Adrenal gland (tissue), 12 donors: Measurements from ENCODE around the gene POLR2A. TPM values are rescaled to one million over a fixed set of nuclear protein-coding genes. Genes with fewer than 3 reads are reported as not detected.

Experiments used
- DNase-seq, 7 donors: peaks; one replicate each; pipeline ENCODE4 v3.0.0-alpha.2; 2019 to 2020
- H3K27ac ChIP-seq, 5 donors: fragments of 200-600 bp; sonication (generic) in 4 of 5; 1 replicate in 3 of 5; 2 replicates in 2 of 5; pipeline versions ENCODE4 v1.5.1 to v1.8.0; 2016 to 2020; ENCODE audit warnings: mild to moderate bottlenecking in 1 of 5
- H3K27me3 ChIP-seq: fragments of 200-600 bp; 2 replicates; pipeline ENCODE4 v1.8.0; 2021
- H3K36me3 ChIP-seq, 2 donors: fragments of 200-600 bp; replicated peaks in 1 of 2; 1 replicate in 1 of 2; 2 replicates in 1 of 2; pipeline versions ENCODE4 v1.5.1 to v1.8.0; 2018 to 2022
- H3K4me1 ChIP-seq, 2 donors: fragments of 200-600 bp; replicated peaks in 1 of 2; 1 replicate in 1 of 2; 2 replicates in 1 of 2; pipeline versions ENCODE4 v1.5.1 to v1.8.0; 2018 to 2021
- H3K4me3 ChIP-seq, 4 donors: fragments of 200-600 bp; sonication (generic) in 3 of 4; one replicate each; pipeline ENCODE4 v1.5.1; 2016 to 2018
- H3K9me3 ChIP-seq, 3 donors: fragments of 200-600 bp; sonication (generic) in 1 of 3; replicated peaks in 1 of 3; 1 replicate in 2 of 3; 2 replicates in 1 of 3; pipeline versions ENCODE4 v1.5.1 to v1.8.0; 2016 to 2021
- CTCF ChIP-seq, 6 experiments: fragments of 450-650 bp in 4 of 6; fragments of 200-600 bp in 2 of 6; sonication (generic) in 1 of 6; IDR thresholded peaks; 1 replicate in 5 of 6; 2 replicates in 1 of 6; pipeline versions ENCODE4 v1.5.1 to v1.8.0; 2016 to 2021; ENCODE audit warnings: antibody characterized with exemption in 6 of 6, mild to moderate bottlenecking in 2 of 6, moderate library complexity in 1 of 6
- POLR2A ChIP-seq, 2 donors: fragments of 450-650 bp; IDR thresholded peaks; one replicate each; pipeline ENCODE4 v1.6.1; 2017; ENCODE audit warnings: antibody characterized with exemption in 2 of 2, mild to moderate bottlenecking in 2 of 2, moderate library complexity in 1 of 2
- WGBS, 4 donors: extraction: QIAGEN DNeasy Blood & Tissue Kit in 2 of 4; methylation state at CpG; one replicate each; pipeline versions ENCODE4 v1.1.5 to v1.1.7; 2013 to 2017; 5-methylcytosine and 5-hydroxymethylcytosine counted together
- intact Hi-C, 2 donors: fragments of 100-400 bp; cut with DNase I; formaldehyde crosslinking; loops; one replicate each; pipeline versions ENCODE4 v1.14.1 to v1.15.0; 2022 to 2023
- polyA plus RNA-seq, 3 donors: library from polyadenylated mRNA; stranded (reverse); fragments of 200-250 nt in 2 of 3; fragments of 350-450 nt in 1 of 3; fragmentation: Illumina TruSeq in 1 of 3; extraction: RNeasy Lipid Tissue Mini Kit (QIAGEN cat#74804) in 1 of 3; gene quantifications; one replicate each; pipeline ENCODE4 v1.2.3, GENCODE V29; 2013 to 2014
- total RNA-seq, 9 donors: library from RNA; depleted of rRNA in 4 of 9; stranded (reverse); fragments of >200 nt in 4 of 9; fragments of 120-200 nt in 1 of 9; fragmentation: NEBNext Ultra II Directional in 1 of 9; extraction: Animal tissue kit (Norgen Biotek cat#: 25700) in 1 of 9; gene quantifications; one replicate each; pipeline versions ENCODE4 v1.1.0 to v1.2.4, GENCODE V29; 2013 to 2023
- donor health status: healthy with polysubstance abuse.
- donor health status: Bipolar disorder and iron deficiency.
- donor health status: DM: yes; HTN: yes; CAD: no.
- donor health status: DM: no; HTN: no; CAD: no.
- donor health status: DM: no; HTN: no; CAD: no.
- donor health status: DM: yes; HTN: yes; CAD: no.

The POLR2A gene
- total and polyA plus RNA-seq, 12 donors = 19.3 to 172 (median 87.7) TPM

- Histone ChIP-seq H3K4me3 (peak overlapping the region in 2 of 4 donors; percentile 35 to 46), H3K36me3 (no peaks in the 10 kb centered on the region), H3K27ac (peak overlapping the region; percentile 59 to 91 (median 86)), H3K9me3 (no peaks in the 10 kb centered on the region), H3K27me3 (no peaks in the 10 kb centered on the region), H3K4me1 (peaks cover 23 to 28% of the 10 kb centered on the region in 2 donors)
- intact Hi-C loops = no loop called here
- DNase-seq = no peak
- TF ChIP-seq CTCF (IDR thresholded peaks at IDR 0.05) = no peak
- no peak for TF ChIP-seq POLR2A (IDR thresholded peaks at IDR 0.05)
- WGBS, 4 donors = 4 to 14% (median 9%) methylated on average over 15 to 16 of the region's 16 CpGs
These were observed 38.6 kb upstream of the POLR2A start for GRCh38 chr17:7445619-7445968.

DNA sequence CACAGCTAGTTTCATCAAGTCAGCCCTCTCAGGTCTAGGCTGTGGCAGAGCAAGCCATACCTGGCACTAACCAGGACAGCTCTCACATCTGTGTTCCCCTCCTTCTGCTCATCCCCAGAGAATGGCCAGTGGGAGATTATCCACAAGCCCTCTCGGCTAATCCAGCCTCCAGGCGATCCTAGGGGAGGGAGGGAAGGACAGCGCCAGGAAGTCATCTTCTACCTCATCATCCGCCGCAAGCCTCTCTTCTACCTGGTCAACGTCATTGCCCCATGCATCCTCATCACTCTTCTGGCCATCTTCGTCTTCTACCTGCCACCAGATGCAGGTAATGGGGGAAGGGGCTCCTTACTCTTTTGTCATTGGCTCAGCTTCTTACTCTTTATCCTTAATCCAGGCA lies 35.7 kb upstream of the POLR2A start:
- Histone ChIP-seq H3K36me3 (no peaks in the 10 kb centered on the region), H3K4me3 (no peak overlapping the region), H3K27ac (no peak overlapping the region), H3K4me1 (peaks cover 17 to 21% of the 10 kb centered on the region in 2 donors), H3K9me3 (no peaks in the 10 kb centered on the region), H3K27me3 (no peaks in the 10 kb centered on the region)
- no peak for DNase-seq
- 88 to 95% (median 93%) methylated on average over 7 of the region's 7 CpGs for WGBS, 4 donors
- no peak for TF ChIP-seq CTCF (IDR thresholded peaks at IDR 0.05)
- TF ChIP-seq POLR2A (IDR thresholded peaks at IDR 0.05) = no peak
- intact Hi-C loops = no loop called here

DNA sequence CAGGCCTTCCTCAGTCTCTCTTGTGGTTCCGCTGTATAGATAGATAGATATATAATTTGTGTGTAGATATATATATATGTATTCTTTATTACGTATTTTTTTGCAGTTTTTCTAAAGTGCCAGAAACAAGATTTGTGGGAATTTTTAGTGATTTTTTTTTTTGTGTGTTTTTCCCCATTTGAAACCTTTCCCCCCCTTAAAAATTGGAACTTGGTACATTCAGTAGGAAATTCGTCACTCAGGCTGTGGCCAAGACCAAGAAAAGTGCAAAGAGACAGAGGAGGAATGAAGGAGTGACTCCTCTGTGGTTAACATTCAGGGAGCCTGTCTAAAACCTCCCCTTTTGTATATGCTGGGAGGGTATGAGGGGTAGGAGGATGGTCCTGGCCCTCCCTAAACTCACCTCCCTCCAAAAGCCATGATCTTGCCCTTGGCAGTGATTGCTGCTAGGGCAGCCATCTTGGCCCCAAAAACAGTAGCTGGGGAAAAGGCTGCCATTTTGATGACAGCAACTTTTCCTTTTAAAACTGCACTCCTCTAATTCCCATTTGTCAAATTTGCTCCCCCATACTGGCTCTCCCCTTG lies 24.1 kb upstream of the POLR2A start:
- WGBS, 4 donors = 63 to 76% (median 72%) methylated on average over 3 of the region's 3 CpGs
- Histone ChIP-seq H3K27me3 (no peaks in the 10 kb centered on the region), H3K36me3 (peaks cover 0 to 29% of the 10 kb centered on the region in 2 donors), H3K4me1 (no peaks in the 10 kb centered on the region), H3K9me3 (no peaks in the 10 kb centered on the region), H3K4me3 (no peak overlapping the region), H3K27ac (peak overlapping the region in 2 of 5 donors; percentile 49 to 61)
- DNase-seq = no peak
- TF ChIP-seq POLR2A (IDR thresholded peaks at IDR 0.05) = no peak
- no peak for TF ChIP-seq CTCF (IDR thresholded peaks at IDR 0.05)
- intact Hi-C loops = no loop called here

GRCh38 chr17:7460850-7461660 lies 23.1 kb upstream of the POLR2A start:
- H3K4me3 ChIP-seq = no peak overlapping the region
- peak overlapping the region in 2 of 5 donors; percentile 29 to 49 for H3K27ac ChIP-seq
- no peaks in the 10 kb centered on the region for H3K9me3 ChIP-seq
- WGBS, 4 donors = 93 to 95% (median 94%) methylated on average over 7 of the region's 7 CpGs
- intact Hi-C loops = no loop called here
- H3K36me3 ChIP-seq = peaks cover 0 to 39% of the 10 kb centered on the region in 2 donors
- TF ChIP-seq POLR2A (IDR thresholded peaks at IDR 0.05) (no peak), CTCF (IDR thresholded peaks at IDR 0.05) (no peak)
- peaks cover 4 to 5% of the 10 kb centered on the region in 2 donors for H3K4me1 ChIP-seq
- no peaks in the 10 kb centered on the region for H3K27me3 ChIP-seq
- no peak for DNase-seq
